ENCODE results near the gene DNAH10.

DNAH10 gene

GRCh38 chr12:123984903-123985302, 222.8 kb downstream of the DNAH10 start:
- no peak for DNase-seq

Measured in stimulated activated CD4-positive, alpha-beta T cell treated with anti-CD3 and anti-CD28 coated beads, Interleukin-12 subunit alpha, Interleukin-12 subunit beta, amount 100 ng/mL, for 4 hours (primary cell).